Measurements from ENCODE around the gene PMPCB. TPM values are rescaled to one million over a fixed set of nuclear protein-coding genes. Genes with fewer than 3 reads are reported as not detected.

Gene PMPCB
- polyA plus RNA-seq, 1 donor: 119 TPM

DNA sequence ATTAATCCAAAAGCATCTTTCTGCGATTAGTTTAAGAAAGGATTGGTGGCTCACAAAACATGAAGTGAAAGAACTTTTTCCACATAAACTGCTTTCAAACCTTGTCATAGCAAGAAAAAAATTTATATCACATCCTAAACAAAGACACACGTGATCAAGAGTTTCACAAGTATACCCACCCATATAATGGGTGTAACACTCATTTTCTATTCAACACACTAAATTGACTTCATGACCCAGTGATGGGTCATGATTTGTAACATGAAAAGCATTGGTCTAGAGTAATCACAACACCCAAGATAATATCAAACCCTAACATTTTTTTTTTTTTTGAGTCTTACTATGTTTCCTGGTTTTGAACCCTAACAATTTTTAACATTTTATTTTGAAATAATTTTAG, 17.6 kb downstream of the PMPCB start:
- DNase-seq: no peak

DNA sequence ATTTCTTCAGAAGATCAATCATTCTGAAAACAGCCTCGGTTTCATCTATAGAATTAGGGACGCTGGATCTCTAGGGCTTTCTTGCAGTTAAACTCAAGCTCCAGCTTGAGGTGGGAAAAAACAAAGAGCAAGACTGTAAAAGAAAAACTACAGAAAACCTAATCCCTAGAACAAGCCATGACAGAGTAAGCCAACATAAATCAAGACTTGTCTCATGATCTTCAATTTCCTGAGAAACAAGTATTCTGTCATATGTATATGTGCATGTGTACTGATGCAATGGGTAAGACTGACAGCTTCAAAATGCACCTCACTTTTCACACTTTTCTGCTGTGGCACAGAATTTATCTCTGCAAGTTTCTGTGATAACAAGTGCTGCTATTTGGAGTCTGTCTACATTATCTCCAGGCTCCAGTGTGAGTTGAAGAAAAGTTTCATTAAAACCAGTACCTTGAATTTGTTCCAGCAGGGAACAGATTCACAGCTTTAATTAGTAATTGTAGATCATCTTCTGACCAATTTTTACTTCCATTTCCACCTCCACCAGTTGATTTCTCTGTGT, 19.2 kb downstream of the PMPCB start:
- DNase-seq: no peak

DNA sequence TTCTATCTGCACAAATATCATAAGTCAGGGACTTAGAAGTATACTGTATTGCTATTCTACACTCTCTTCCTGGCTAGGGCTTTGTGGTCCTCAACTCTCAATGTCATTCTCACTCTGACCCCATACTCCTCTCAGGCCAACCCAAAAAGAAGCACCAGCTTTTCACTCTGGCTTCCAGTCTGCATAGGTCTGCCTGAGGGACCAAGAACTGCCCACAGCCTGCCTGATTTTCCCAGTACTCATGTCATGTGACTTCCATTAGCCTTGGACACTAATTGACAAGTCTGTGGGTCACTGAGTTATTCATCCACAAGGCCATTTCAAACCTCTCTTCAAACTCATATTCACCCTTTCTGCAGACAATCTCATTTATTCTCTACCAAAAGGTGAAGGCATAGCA, 19.8 kb downstream of the PMPCB start:
- no peak for DNase-seq

DNA sequence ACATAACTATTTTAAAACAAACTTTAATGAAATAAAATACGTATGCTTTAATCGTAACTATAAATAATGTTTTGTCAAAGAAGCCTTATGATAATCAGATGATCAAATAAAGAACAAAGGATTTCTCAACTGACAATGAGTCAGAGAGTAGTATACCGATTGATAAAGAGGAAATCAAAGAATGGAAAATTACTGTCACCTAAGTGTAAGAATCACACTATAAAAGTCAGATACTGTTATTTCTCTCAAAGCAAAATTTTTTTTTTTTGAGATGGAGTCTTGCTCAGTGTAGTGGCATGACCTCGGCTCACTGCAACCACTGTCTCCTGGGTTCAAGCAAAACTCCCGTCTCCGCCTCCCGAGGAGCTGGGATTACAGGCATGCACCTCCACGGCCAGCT, 28.5 kb downstream of the PMPCB start:
- no peak for DNase-seq

DNA sequence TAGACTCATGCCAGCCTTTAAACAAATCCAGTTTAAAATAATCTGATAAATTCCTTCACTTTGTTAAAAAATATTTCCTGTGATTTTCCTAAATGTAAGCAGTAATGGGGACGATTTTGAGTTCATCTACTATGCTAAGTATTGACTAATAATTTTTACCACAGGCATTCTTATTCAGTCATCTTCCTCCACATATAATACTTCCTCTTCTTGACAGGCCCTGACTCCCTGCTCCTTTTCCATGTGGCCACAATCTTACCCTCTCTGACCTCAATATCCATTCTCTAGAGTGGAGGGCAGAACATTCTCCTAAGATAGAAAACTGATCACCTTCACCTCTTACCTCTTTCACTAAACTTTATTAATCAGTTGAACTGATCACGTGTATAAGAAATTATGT, 39.5 kb downstream of the PMPCB start:
- DNase-seq: no peak

DNA sequence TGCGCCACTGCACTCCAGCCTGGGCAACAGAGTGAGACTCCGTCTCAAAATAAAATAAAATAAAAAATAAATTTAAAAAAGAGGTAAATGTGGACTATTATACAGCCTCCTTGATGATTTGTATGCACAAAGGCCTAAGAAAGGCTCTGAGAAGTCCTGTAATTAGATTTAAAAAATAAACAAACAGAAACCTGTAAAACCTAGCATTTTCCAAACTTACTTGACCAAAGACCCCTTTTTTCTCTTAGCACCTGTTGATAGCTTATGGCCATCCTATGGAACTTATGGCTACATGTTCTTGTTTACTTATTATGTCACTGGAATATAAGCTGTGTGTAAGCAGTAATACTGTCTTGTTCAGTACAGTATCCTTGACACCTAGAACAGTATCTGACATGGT, 41.6 kb downstream of the PMPCB start:
- DNase-seq: no peak

DNA sequence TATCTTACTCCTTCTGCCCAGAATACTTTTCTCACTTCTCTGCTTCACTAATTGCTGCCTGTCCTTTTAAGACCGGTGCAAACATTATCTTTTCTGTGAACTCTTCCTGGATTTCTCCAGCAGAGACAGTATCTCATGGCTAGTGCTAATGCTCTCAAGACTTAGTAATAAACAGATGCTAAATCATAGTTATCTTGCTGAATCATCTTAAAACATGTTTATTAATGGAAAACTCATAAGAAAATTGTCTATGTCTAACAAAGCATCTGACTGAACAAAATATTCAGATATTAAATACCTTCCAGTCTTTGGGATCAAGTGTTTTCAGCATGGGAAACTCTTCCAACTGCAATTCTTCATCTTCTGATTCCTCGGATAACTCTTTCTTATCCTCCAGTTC, 44.2 kb downstream of the PMPCB start:
- no peak for DNase-seq

DNA sequence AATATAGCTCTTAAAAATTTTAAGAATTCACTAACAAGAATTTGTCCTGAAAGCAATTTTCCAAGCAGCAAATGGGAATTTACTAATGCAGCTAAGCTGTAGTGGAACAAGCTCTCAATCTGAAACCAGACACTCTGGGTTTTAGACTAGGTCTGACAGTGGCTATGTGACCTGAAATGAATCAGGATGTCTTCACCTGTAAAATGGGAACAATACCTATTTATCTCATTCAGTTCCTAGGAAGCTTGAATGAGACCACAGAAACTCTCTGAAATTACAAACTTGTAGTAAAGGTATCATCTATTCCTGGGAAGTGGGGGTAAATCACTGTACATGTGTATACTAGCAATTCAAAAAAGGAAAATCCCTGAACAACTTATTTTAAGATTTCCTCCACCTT, 46.1 kb downstream of the PMPCB start:
- DNase-seq: no peak

DNA sequence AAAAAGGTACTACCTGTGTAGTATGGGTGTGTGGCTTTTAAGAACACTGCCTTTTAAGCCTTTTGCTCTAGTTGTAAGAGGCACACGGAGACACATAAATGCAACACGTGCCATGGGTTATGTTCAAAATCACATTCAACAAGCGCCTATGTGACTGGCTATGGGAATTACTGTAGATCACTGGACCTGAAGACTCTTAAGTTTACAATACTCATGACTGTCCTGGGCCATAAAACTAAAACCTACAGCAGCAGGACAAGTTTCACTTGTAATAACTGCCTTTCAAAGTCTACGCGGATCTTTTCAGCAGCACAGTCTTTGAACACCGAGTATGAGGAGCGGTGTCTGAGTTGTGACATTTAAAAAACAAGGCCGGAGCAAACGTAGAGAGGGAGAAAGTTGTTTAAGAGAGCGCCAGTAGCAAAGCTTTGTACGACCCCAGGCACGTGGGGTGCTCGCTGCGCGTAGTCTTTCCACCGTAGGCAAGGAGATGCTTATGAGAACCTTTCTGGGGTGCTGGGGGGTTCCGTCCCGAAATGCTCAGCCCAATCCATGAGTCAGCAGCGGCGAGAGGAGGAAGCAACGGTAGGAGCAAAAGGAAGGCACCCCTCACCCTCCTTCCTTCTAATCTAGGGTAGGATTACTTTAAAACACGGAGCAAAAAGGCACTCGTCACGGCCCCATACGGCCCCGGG, 46.7 kb downstream of the PMPCB start:
- peak; percentile 28 for DNase-seq

DNA sequence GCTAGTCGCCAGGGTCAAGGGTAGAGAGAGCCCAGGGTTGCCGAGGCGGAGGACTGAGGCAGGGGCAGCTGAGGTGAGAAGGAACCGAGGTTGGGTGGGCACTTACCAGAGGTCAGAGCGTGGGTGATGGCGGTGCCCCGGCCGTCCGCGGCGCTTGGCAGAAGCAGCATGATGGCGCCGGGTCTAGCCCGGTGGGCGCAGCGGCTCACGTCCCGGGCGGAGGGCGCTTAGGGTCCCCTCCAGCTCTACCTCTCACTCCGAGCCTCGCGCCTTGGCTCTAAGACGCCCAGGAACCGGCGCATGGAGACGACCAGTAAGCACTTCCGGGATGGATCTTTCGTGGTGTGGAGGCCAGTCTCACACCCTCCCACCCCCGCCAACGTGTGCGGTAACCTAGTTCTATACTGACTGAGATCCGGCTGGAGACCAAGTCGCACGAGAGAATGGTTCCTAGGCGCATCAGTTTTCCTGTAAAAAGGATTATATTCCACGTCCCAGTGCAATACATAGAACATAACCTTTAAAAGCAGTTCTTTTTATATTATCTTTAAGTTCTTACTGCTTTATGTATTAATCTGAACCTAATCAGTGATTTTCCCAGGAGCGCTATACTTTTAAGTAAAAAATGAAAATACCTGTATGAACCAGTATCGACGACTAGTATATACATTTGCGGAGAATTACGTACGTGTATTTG, 47.4 kb downstream of the PMPCB start, which contains the start of gene DNAJC2:
DNAJC2 (minus strand) TSS at position 315 of the 697 bp plus-strand sequence; CDS start at position 170, 145 bp downstream.
- DNase-seq: peak; percentile 90

DNA sequence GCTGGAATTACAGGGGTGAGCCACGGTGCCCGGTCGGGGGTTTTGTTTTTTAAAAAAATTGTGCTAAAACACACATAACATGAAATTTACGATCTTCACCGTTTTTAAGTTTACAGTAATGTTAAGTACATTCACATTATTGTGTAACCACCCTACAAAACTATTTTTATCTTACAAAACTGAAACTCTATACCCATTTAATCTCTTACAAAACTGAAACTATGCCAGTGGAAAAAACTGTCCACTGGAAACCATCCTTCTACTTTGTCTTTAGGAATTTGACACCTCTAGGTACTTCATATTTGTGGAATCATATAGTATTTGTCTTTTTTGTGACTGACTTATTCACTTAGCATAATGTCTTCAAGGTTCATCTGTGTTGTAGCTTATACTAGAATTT, 49.2 kb downstream of the PMPCB start:
- no peak for DNase-seq

DNA sequence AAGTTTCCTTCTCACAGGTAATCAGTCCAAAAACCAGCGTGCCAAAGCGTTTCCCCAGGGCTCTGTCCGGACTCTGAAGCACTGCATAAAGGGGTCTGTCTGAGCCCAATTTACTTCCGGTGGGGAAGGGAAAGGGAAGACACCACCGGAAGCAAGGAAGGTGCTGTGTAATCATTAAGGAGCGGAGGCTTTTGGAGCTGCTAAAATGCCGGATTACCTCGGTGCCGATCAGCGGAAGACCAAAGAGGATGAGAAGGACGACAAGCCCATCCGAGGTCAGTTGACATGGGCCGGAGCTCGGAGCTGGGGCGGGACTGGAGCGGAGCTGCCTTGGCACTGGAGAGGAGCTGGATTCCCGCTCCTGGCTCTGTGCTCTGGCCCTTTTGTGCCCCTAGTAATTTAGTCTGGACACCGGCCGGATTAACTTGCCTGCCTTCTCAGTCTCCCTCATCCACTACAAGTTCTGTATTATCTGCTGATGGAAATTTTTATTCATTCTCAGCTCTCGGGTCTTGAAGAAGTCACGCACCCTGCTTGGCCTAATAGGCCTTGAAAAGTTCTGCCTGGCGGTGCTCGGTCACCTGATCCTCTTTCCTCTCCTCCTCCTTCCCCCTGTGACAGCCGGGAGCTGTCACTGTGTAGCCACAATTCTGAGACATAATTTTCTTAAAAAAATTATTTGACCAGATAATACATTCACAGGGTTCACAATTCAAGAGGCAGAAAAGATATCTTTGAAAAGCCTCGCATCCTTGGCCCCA, 50.5 kb downstream of the PMPCB start, which contains the start of gene PSMC2:
PSMC2 (plus strand) TSS at position 137 of the 761 bp plus-strand sequence; CDS start at position 206, 69 bp downstream.
- DNase-seq: peak; percentile 94

DNA sequence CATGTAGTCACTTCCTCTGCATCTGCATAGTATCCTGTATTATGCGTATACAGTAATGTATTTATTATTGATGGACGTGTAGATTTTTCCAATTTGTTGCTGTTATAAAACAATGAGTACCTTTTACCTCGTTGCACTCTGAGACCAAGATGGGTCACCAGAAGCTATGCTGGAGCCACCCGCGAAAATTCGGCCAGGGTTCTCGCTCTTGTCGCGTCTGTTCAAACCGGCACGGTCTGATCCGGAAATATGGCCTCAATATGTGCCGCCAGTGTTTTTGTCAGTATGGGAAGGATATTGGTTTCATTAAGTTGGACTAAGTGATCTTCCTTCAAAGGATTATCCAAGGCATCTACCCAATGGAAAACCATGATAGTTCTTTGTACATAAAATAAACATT, 51.2 kb downstream of the PMPCB start:
- DNase-seq: no peak

DNA sequence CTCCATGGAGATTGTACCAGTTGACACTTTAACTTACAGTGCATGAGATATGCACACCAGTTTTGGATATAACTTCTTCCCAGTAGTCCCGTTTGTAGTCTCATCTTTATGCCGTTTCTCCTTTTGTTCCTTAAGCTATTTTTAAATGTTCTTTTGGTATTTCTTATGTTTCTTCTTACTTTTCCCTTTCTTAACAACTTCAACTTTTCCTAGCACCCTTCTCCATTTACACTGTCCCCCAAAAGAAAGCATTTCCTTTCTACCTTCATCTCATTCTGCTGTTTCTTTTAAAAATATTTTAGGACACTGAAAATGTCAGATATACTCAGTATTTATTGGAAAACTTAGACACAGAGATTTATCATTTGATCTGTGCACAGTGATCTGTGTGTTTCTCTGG, 51.7 kb downstream of the PMPCB start:
- no peak for DNase-seq

DNA sequence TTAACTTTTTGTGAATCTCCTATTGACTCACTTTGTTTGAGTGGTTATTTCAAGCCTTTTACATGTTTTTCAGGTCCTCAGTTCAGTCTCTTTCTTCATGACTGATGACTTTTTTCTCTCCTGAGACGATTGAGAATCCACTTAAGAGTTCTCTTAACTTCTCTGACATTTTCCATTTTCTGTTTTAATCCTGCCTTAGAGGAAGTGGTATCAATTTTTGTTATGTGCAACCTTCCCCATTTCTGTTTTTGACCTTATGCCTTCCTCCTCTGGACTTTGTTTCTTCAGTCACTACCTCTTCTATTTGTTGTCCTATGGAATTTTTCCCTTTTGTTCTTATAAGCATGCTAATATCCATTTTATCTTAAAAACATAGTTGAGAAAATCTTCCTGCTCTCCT, 52.6 kb downstream of the PMPCB start:
- DNase-seq: no peak

Other genes with a start within 250 kb of the PMPCB start
- 4.3 TPM for gene FBXL13, start 222.6 kb upstream of the PMPCB start, polyA plus RNA-seq (ENCODE audit: insufficient read length)
- 68.2 TPM for gene ARMC10, start 222.3 kb upstream of the PMPCB start, polyA plus RNA-seq (ENCODE audit: insufficient read length)
- 52.8 TPM for gene NAPEPLD, start 148.3 kb upstream of the PMPCB start, polyA plus RNA-seq (ENCODE audit: insufficient read length)
- gene DNAJC2, start 47.3 kb downstream of the PMPCB start, polyA plus RNA-seq (ENCODE audit: insufficient read length): 55.2 TPM
- 117 TPM for gene PSMC2, start 50.2 kb downstream of the PMPCB start, polyA plus RNA-seq (ENCODE audit: insufficient read length)
- 0.75 TPM for gene SLC26A5, start 148.8 kb downstream of the PMPCB start, polyA plus RNA-seq (ENCODE audit: insufficient read length)